Endothelial cell of umbilical vein (primary cell): Measurements from ENCODE around the gene ARHGAP42. TPM values are rescaled to one million over a fixed set of nuclear protein-coding genes. Genes with fewer than 3 reads are reported as not detected.

ENCODE experiments used
- BruUV-seq: library from RNA; stranded (reverse); fragments of 400-500 nt; replicated peaks from 2 replicates; lab custom pipeline; 2021; lab: Mats Ljungman, UMichigan
- CTCF ChIA-PET: fragments of 300-600, 350-600 bp; sonication (Branson Sonifier 250); formaldehyde crosslinking; loops from one replicate; lab custom pipeline; 2021; ENCODE audit warnings: antibody characterized with exemption, inconsistent platforms; lab: Charles Lee
- POLR2A ChIA-PET: fragments of 300-600, 350-600 bp; sonication (Branson Sonifier 250); formaldehyde crosslinking; loops from one replicate; lab custom pipeline; 2021; ENCODE audit warnings: antibody characterized with exemption, inconsistent platforms; lab: Charles Lee
- DNase-seq: peaks from one replicate; pipeline ENCODE4 v3.0.0-alpha.2; 2011; ENCODE audit warnings: low read depth, low spot score
- FAIRE-seq: peaks from 2 replicates; lab custom pipeline; 2011; peaks lifted over from hg19 to GRCh38; lab: Jason Lieb, UNC
- H2AFZ ChIP-seq: 2 replicates; pipeline ENCODE4 v1.6.0; 2012; ENCODE audit warnings: low read depth, low read length, control low read depth, inconsistent platforms
- H3K27ac ChIP-seq: 2 replicates; pipeline ENCODE4 v1.5.1; 2011; ENCODE audit warnings: low read depth, mild to moderate bottlenecking, control low read depth, low read length, moderate library complexity; ENCODE audit not compliant: insufficient read depth
- H3K27me3 ChIP-seq, 2 experiments: 2 replicates each; pipeline versions ENCODE4 v1.6.0 to v1.6.1; 2011; ENCODE audit warnings: low read length in 2 of 2, mixed read lengths in 1 of 2; ENCODE audit not compliant: control insufficient read depth in 2 of 2, insufficient read depth in 2 of 2
- H3K36me3 ChIP-seq, 2 experiments: 2 replicates in 1 of 2; 3 replicates in 1 of 2; pipeline ENCODE4 v1.5.1; 2011; ENCODE audit warnings: low read length in 2 of 2, mild to moderate bottlenecking in 1 of 2, moderate library complexity in 1 of 2; ENCODE audit not compliant: control insufficient read depth in 2 of 2, insufficient read depth in 2 of 2; ENCODE audit errors: extremely low read depth in 1 of 2
- H3K4me1 ChIP-seq: 3 replicates; pipeline ENCODE4 v1.5.1; 2011; ENCODE audit warnings: mild to moderate bottlenecking, low read length; ENCODE audit not compliant: control insufficient read depth, insufficient read depth; ENCODE audit errors: extremely low read depth
- H3K4me2 ChIP-seq: 2 replicates; pipeline ENCODE4 v1.6.1; 2011; ENCODE audit warnings: low read length, control low read depth, mixed read lengths; ENCODE audit not compliant: insufficient read depth
- H3K4me3 ChIP-seq, 3 experiments: fragments of 200-600 bp in 1 of 3; sonication (generic), shearing (Covaris generic) in 1 of 3; replicated peaks in 1 of 3; 2 replicates each; pipeline ENCODE4 v1.5.1; 2011 to 2016; ENCODE audit warnings: control low read depth in 3 of 3, low read length in 3 of 3, mild to moderate bottlenecking in 2 of 3, inconsistent platforms in 1 of 3, low read depth in 1 of 3, moderate library complexity in 1 of 3; ENCODE audit not compliant: insufficient read depth in 1 of 3
- H3K79me2 ChIP-seq: 2 replicates; pipeline ENCODE4 v1.6.0; 2012; ENCODE audit warnings: low read length, inconsistent platforms; ENCODE audit not compliant: control insufficient read depth, insufficient read depth
- H3K9ac ChIP-seq: replicated peaks from 2 replicates; pipeline ENCODE3; 2011; ENCODE audit warnings: low read length, control low read depth; ENCODE audit not compliant: insufficient read depth; ENCODE audit errors: extremely low read depth
- H3K9me1 ChIP-seq: replicated peaks from 3 replicates; pipeline ENCODE4 v1.6.0; 2011; ENCODE audit warnings: mild to moderate bottlenecking, low read length; ENCODE audit not compliant: control insufficient read depth, insufficient read depth; ENCODE audit errors: extremely low read depth
- H3K9me3 ChIP-seq: replicated peaks from 2 replicates; pipeline ENCODE4 v1.5.1; 2012; ENCODE audit warnings: low read length, inconsistent platforms; ENCODE audit not compliant: control insufficient read depth, insufficient read depth
- H4K20me1 ChIP-seq: replicated peaks from 2 replicates; pipeline ENCODE3; 2011; ENCODE audit warnings: mild to moderate bottlenecking, low read length; ENCODE audit not compliant: control insufficient read depth, insufficient read depth; ENCODE audit errors: extremely low read depth
- CTCF ChIP-seq, 2 donors: IDR thresholded peaks; 1 replicate in 1 of 2; 2 replicates in 1 of 2; pipeline ENCODE4 v1.5.1; 2011; ENCODE audit warnings: low read length in 2 of 2, mild to moderate bottlenecking in 2 of 2, moderate library complexity in 2 of 2, control low read depth in 1 of 2, inconsistent platforms in 1 of 2, low read depth in 1 of 2; ENCODE audit not compliant: insufficient read depth in 1 of 2; ENCODE audit errors: extremely low read depth in 1 of 2
- EZH2 ChIP-seq: IDR thresholded peaks from 2 replicates; pipeline ENCODE4 v1.6.1; 2012; ENCODE audit warnings: borderline replicate concordance, low read depth, mild to moderate bottlenecking, moderate library complexity, low read length, inconsistent platforms; ENCODE audit not compliant: severe bottlenecking
- FOS ChIP-seq: IDR thresholded peaks from 2 replicates; pipeline ENCODE4 v1.6.1; 2011; ENCODE audit warnings: mild to moderate bottlenecking, low read length, moderate library complexity, borderline replicate concordance; ENCODE audit not compliant: insufficient read depth
- GATA2 ChIP-seq: IDR thresholded peaks from 2 replicates; pipeline ENCODE4 v1.7.0; 2011; ENCODE audit warnings: low read depth, mild to moderate bottlenecking, moderate library complexity, mixed read lengths, low read length; ENCODE audit not compliant: insufficient read length, insufficient read depth
- JUN ChIP-seq: IDR thresholded peaks from 2 replicates; pipeline ENCODE4 v1.6.1; 2011; ENCODE audit warnings: borderline replicate concordance, low read depth; ENCODE audit not compliant: insufficient read length, insufficient read depth
- MAX ChIP-seq: IDR thresholded peaks from 2 replicates; pipeline ENCODE4 v1.6.1; 2011; ENCODE audit not compliant: insufficient read depth, insufficient read length
- MYC ChIP-seq: IDR thresholded peaks from one replicate; pipeline ENCODE4 v1.6.1; 2011; ENCODE audit warnings: mild to moderate bottlenecking, low read depth, low read length
- POLR2A ChIP-seq: IDR thresholded peaks from 2 replicates; pipeline ENCODE4 v1.6.1; 2012; ENCODE audit warnings: low read depth, mild to moderate bottlenecking, control low read depth, low read length
- POLR2AphosphoS5 ChIP-seq: IDR thresholded peaks from 2 replicates; pipeline ENCODE4 v1.6.1; 2012; ENCODE audit warnings: low read depth, mild to moderate bottlenecking, control low read depth, low read length, moderate library complexity; ENCODE audit not compliant: insufficient read depth
- dilution Hi-C: fragments of 300-500 bp; cut with MboI; formaldehyde crosslinking; loops from one replicate; pipeline ENCODE4 v1.15.0; 2019; ENCODE audit warnings: low sequenced_read_pairs; ENCODE audit not compliant: extremely low pct_ligation_motif_present
- intact Hi-C: fragments of 100-400 bp; cut with micrococcal nuclease; formaldehyde crosslinking; loops from one replicate; pipeline ENCODE4 v1.10.0; 2022
- polyA plus RNA-seq, 4 experiments: library from polyadenylated mRNA; depleted of rRNA in 3 of 4; stranded (reverse) in 3 of 4; unstranded in 1 of 4; fragments of >200 nt; gene quantifications; 2 replicates each; pipeline versions ENCODE4 v1.2.1 to v1.2.3, GENCODE V29; 2011 to 2012; ENCODE audit warnings: missing spikeins in 1 of 4
- total RNA-seq: library from RNA; stranded (reverse); gene quantifications from 2 replicates; pipeline ENCODE4 v1.2.3, GENCODE V29; 2021

The ARHGAP42 gene
- total and polyA plus RNA-seq, 2 donors (not counting 3 experiments of a cell fraction or from before 2014, with no cell fraction given): 1.8 to 2.4 TPM

GRCh38 chr11:100831929-100832494, 144.9 kb downstream of the ARHGAP42 start:
- Histone ChIP-seq H2AFZ (no peak overlapping the region), H3K9me1 (no peaks in the 10 kb centered on the region), H3K9me3 (no peaks in the 10 kb centered on the region), H3K4me2 (no peak overlapping the region), H3K27me3 (no peaks in the 10 kb centered on the region), H3K4me1 (no peaks in the 10 kb centered on the region), H3K9ac (no peak overlapping the region), H3K27ac (no peak overlapping the region), H3K36me3 (no peaks in the 10 kb centered on the region), H4K20me1 (no peaks in the 10 kb centered on the region), H3K4me3 (no peak overlapping the region), H3K79me2 (no peaks in the 10 kb centered on the region)
- ChIA-PET CTCF (interaction anchor here (0.6 to 2.2 kb wide), 8 partner anchors 15 to 255 kb away, joined by 3 to 12 read pairs (median 6); no protein-coding TSS in a partner anchor), POLR2A (no interaction called here)
- no TSS peak for BruUV-seq
- TF ChIP-seq GATA2: no peak
- no peak for TF ChIP-seq MAX
- TF ChIP-seq FOS: no peak
- TF ChIP-seq POLR2A: no peak
- TF ChIP-seq JUN: no peak
- TF ChIP-seq CTCF (IDR thresholded peaks at IDR 0.05; ENCODE audit: extremely low read depth in 1 of 2, insufficient read depth in 1 of 2, low read depth in 1 of 2, low read length in 2 of 2): no peak
- no peak for TF ChIP-seq POLR2AphosphoS5
- TF ChIP-seq EZH2: no peak
- TF ChIP-seq MYC: no peak
- intact Hi-C loops: no loop called here
- DNase-seq: no peak
- FAIRE-seq: no peak
- dilution Hi-C loops: no loop called here
